HepG2 (cell line): ENCODE data around the gene SESN1. TPM values are rescaled to one million over a fixed set of nuclear protein-coding genes. Genes with fewer than 3 reads are reported as not detected.

Experiments used
- BRD4 ChIP-seq: sonication (generic); formaldehyde crosslinking; IDR thresholded peaks from 2 replicates; pipeline ENCODE4 v1.4.0; 2020; ENCODE audit warnings: missing genetic modification reagents
- NFIC ChIP-seq: IDR thresholded peaks from 2 replicates; pipeline ENCODE4 v1.6.1; 2012; ENCODE audit warnings: mild to moderate bottlenecking, low read length, inconsistent platforms
- polyA plus RNA-seq, 8 experiments: library from polyadenylated mRNA; depleted of rRNA in 3 of 8; stranded (reverse) in 7 of 8; unstranded in 1 of 8; fragments of >200 nt; fragmentation: Illumina TruSeq in 4 of 8; extraction: Trizol in 4 of 8; gene quantifications; 2 replicates each; pipeline versions ENCODE4 v1.2.1 to v1.2.3, GENCODE V29; 2011 to 2016; ENCODE audit warnings: low read depth in 4 of 8, missing spikeins in 1 of 8, mixed read lengths in 1 of 8; ENCODE audit not compliant: insufficient read depth in 1 of 8
- total RNA-seq, 5 experiments: library from RNA; depleted of rRNA; stranded (reverse); fragments of >200 nt; fragmentation: Illumina TruSeq; extraction: Trizol; gene quantifications; 2 replicates each; pipeline ENCODE4 v1.2.3, GENCODE V29; 2016; ENCODE audit warnings: low read depth in 1 of 5
- TF ChIP-seq, protein P1 (sequence below): sonication (generic); formaldehyde crosslinking; IDR thresholded peaks from 2 replicates; pipeline ENCODE4 v1.4.0; 2020; ENCODE audit warnings: missing genetic modification reagents
- TF ChIP-seq, protein P2 (sequence below): sonication (generic); formaldehyde crosslinking; IDR thresholded peaks from 2 replicates; pipeline ENCODE4 v1.5.0; 2020; ENCODE audit warnings: missing genetic modification reagents
- TF ChIP-seq, protein P3 (sequence below): sonication (generic); formaldehyde crosslinking; conservative IDR thresholded peaks from 2 replicates; pipeline ENCODE4 v1.8.0; 2022; ENCODE audit warnings: missing genetic modification reagents

Gene SESN1
- total and polyA plus RNA-seq, 2 of the 13 experiments (the other 11 are each of a cell fraction or from before 2014, with no cell fraction given), result 24.9 to 44.7 TPM

DNA sequence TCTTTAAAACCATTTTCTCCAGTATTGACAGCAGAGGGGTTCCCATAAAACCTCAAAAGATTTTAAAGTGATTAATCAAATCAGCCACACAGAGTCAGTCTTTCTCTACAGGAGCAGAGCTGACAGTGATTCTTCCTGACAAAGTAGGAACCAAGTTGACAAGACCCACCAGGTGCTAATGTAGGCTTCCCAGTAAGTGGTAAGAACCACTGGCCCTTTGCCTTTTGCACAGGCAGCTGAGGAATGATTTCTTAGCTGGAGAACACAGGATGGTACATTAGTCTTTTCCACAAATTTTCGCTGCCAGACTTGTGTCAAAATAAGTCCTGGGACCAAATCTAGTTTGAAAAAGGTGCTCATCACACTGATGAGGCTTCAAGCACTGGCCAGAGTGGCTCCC is 150.6 kb downstream of the SESN1 start (continued):
- TF ChIP-seq, protein P1, sequence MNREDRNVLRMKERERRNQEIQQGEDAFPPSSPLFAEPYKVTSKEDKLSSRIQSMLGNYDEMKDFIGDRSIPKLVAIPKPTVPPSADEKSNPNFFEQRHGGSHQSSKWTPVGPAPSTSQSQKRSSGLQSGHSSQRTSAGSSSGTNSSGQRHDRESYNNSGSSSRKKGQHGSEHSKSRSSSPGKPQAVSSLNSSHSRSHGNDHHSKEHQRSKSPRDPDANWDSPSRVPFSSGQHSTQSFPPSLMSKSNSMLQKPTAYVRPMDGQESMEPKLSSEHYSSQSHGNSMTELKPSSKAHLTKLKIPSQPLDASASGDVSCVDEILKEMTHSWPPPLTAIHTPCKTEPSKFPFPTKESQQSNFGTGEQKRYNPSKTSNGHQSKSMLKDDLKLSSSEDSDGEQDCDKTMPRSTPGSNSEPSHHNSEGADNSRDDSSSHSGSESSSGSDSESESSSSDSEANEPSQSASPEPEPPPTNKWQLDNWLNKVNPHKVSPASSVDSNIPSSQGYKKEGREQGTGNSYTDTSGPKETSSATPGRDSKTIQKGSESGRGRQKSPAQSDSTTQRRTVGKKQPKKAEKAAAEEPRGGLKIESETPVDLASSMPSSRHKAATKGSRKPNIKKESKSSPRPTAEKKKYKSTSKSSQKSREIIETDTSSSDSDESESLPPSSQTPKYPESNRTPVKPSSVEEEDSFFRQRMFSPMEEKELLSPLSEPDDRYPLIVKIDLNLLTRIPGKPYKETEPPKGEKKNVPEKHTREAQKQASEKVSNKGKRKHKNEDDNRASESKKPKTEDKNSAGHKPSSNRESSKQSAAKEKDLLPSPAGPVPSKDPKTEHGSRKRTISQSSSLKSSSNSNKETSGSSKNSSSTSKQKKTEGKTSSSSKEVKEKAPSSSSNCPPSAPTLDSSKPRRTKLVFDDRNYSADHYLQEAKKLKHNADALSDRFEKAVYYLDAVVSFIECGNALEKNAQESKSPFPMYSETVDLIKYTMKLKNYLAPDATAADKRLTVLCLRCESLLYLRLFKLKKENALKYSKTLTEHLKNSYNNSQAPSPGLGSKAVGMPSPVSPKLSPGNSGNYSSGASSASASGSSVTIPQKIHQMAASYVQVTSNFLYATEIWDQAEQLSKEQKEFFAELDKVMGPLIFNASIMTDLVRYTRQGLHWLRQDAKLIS (CRISPR knock-in tag), result no peak
- TF ChIP-seq, protein P2, sequence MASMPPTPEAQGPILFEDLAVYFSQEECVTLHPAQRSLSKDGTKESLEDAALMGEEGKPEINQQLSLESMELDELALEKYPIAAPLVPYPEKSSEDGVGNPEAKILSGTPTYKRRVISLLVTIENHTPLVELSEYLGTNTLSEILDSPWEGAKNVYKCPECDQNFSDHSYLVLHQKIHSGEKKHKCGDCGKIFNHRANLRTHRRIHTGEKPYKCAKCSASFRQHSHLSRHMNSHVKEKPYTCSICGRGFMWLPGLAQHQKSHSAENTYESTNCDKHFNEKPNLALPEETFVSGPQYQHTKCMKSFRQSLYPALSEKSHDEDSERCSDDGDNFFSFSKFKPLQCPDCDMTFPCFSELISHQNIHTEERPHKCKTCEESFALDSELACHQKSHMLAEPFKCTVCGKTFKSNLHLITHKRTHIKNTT, result no peak
- TF ChIP-seq BRD4 (CRISPR knock-in tag) (no peak), NFIC (no peak)
- TF ChIP-seq, protein P3, sequence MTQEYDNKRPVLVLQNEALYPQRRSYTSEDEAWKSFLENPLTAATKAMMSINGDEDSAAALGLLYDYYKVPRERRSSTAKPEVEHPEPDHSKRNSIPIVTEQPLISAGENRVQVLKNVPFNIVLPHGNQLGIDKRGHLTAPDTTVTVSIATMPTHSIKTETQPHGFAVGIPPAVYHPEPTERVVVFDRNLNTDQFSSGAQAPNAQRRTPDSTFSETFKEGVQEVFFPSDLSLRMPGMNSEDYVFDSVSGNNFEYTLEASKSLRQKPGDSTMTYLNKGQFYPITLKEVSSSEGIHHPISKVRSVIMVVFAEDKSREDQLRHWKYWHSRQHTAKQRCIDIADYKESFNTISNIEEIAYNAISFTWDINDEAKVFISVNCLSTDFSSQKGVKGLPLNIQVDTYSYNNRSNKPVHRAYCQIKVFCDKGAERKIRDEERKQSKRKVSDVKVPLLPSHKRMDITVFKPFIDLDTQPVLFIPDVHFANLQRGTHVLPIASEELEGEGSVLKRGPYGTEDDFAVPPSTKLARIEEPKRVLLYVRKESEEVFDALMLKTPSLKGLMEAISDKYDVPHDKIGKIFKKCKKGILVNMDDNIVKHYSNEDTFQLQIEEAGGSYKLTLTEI, result no peak
